Ovary (tissue), 9 donors: ENCODE data around the gene CPTP. TPM values are rescaled to one million over a fixed set of nuclear protein-coding genes. Genes with fewer than 3 reads are reported as not detected.
"Not testable (repeated sequence)": the region's sequence is repeated elsewhere in the genome, so short reads cannot be mapped to it uniquely, and the experiment has no call there.

ENCODE experiments used
- DNase-seq, 5 donors: peaks; one replicate each; pipeline ENCODE4 v3.0.0-alpha.2; 2019 to 2020
- H3K27ac ChIP-seq, 2 donors: fragments of 200-600 bp; one replicate each; pipeline versions ENCODE4 v1.5.1 to v1.8.0; 2019 to 2022
- H3K27me3 ChIP-seq: fragments of 200-600 bp; one replicate; pipeline ENCODE4 v1.8.0; 2022
- H3K36me3 ChIP-seq: fragments of 200-600 bp; sonication (generic); one replicate; pipeline ENCODE4 v1.5.1; 2019
- H3K4me1 ChIP-seq: one replicate; pipeline ENCODE4 v1.8.1; 2013; ENCODE audit warnings: mild to moderate bottlenecking, moderate library complexity; ENCODE audit not compliant: insufficient read depth
- H3K4me3 ChIP-seq: fragments of 200-600 bp; sonication (generic); one replicate; pipeline ENCODE4 v1.5.1; 2017
- H3K9me3 ChIP-seq, 2 donors: fragments of 200-600 bp in 1 of 2; sonication (generic) in 1 of 2; one replicate each; pipeline versions ENCODE4 v1.5.1 to v1.8.1; 2013 to 2019; ENCODE audit warnings: mild to moderate bottlenecking in 1 of 2, moderate library complexity in 1 of 2
- EP300 ChIP-seq: sonication (generic); formaldehyde crosslinking; IDR thresholded peaks from one replicate; pipeline ENCODE4 v1.6.1; 2017; ENCODE audit warnings: antibody characterized with exemption
- POLR2A ChIP-seq: fragments of 450-650 bp; IDR thresholded peaks from one replicate; pipeline ENCODE4 v1.6.1; 2017; ENCODE audit warnings: antibody characterized with exemption, mild to moderate bottlenecking, moderate library complexity
- WGBS, 3 donors: extraction: QIAGEN DNeasy Blood & Tissue Kit in 1 of 3; methylation state at CpG; one replicate each; pipeline versions ENCODE4 v1.1.5 to v1.1.7; 2013 to 2017; 5-methylcytosine and 5-hydroxymethylcytosine counted together
- intact Hi-C, 4 donors: fragments of 100-400 bp; cut with DNase I; formaldehyde crosslinking; loops; one replicate each; pipeline versions ENCODE4 v1.11.0 to v1.15.1; 2022 to 2023
- polyA plus RNA-seq, 2 donors: library from polyadenylated mRNA; stranded (reverse); fragments of 200-250 nt in 1 of 2; fragments of 350-450 nt in 1 of 2; fragmentation: Illumina TruSeq in 1 of 2; extraction: RNeasy Lipid Tissue Mini Kit (QIAGEN cat#74804) in 1 of 2; gene quantifications; one replicate each; pipeline ENCODE4 v1.2.3, GENCODE V29; 2013 to 2014
- total RNA-seq, 7 donors: library from RNA; depleted of rRNA in 2 of 7; stranded (reverse); fragments of >200 nt in 2 of 7; fragmentation: NEBNext Ultra II Directional in 3 of 7; extraction: Animal tissue kit (Norgen Biotek cat#: 25700) in 3 of 7; gene quantifications; one replicate each; pipeline versions ENCODE4 v1.1.0 to v1.2.4, GENCODE V29; 2016 to 2023
- TF ChIP-seq, protein P1 (sequence below), 3 donors: fragments of 450-650 bp in 2 of 3; fragments of 200-600 bp in 1 of 3; IDR thresholded peaks; one replicate each; pipeline versions ENCODE4 v1.5.1 to v1.8.0; 2016 to 2022; ENCODE audit warnings: antibody characterized with exemption in 3 of 3, mild to moderate bottlenecking in 1 of 3
- donor health status: DM: no; HTN: no; CAD: no; lungs with moderate emphysema.
- donor health status: DM: no; HTN: no; CAD: no.
- donor health status: Bipolar disorder and iron deficiency.
- donor health status: DM: yes; HTN: yes; CAD: no.
- donor health status: DM: no; HTN: no; CAD: no.
- donor health status: DM: yes; HTN: yes; CAD: no.

The CPTP gene
- total and polyA plus RNA-seq, 9 donors, result 2.4 to 21.0 (median 14.8) TPM

DNA sequence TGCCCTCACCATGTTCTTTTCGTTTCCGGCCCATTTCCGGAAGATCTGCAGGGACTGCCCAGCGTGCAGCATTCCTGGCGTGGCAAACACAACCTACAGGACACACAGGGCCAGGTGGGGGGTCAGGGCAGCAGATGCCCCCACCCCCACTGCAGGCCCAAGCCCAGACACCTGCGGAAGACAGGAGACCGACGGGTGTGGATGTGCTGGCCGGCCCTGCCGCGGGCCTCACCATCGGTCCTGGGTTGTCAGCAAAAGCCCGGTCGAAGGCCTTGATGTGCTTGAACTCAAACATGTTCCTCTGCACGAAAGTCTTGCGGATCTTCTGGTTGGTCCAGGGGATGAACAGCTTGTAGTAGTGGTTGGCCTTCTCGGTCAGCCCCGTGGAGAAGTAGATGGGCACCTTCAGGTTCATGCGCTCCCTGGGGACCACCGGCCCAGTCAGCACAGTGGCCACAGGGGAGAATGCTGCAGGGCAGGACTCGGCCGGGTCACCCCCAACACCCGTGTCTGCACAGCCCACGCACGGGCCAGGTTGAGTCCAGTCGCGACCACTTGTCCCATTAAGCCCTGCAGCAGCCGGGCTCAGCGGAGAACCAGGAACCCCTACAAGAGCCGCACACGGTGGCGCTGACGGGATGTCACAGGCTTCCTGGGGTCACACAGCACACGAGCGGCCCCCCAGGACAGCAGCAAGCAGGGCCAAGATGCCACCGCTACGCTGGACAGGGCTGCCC is 10.9 kb upstream of the CPTP start:
- Histone ChIP-seq H3K4me3 (no peak overlapping the region), H3K36me3 (no peaks in the 10 kb centered on the region), H3K27ac (no peak overlapping the region), H3K27me3 (no peaks in the 10 kb centered on the region), H3K9me3 (no peaks in the 10 kb centered on the region), H3K4me1 (peaks cover 10% of the 10 kb centered on the region)
- WGBS, 3 donors, result 82 to 89% (median 83%) methylated on average over 37 of the region's 37 CpGs
- intact Hi-C loops, result loop anchor here in 1 of 4 donors (10.0 kb wide), 1 partner anchor 191 kb away; no protein-coding TSS in a partner anchor
- no peak for DNase-seq
- TF ChIP-seq POLR2A (no peak), EP300 (no peak)
- TF ChIP-seq, protein P1, sequence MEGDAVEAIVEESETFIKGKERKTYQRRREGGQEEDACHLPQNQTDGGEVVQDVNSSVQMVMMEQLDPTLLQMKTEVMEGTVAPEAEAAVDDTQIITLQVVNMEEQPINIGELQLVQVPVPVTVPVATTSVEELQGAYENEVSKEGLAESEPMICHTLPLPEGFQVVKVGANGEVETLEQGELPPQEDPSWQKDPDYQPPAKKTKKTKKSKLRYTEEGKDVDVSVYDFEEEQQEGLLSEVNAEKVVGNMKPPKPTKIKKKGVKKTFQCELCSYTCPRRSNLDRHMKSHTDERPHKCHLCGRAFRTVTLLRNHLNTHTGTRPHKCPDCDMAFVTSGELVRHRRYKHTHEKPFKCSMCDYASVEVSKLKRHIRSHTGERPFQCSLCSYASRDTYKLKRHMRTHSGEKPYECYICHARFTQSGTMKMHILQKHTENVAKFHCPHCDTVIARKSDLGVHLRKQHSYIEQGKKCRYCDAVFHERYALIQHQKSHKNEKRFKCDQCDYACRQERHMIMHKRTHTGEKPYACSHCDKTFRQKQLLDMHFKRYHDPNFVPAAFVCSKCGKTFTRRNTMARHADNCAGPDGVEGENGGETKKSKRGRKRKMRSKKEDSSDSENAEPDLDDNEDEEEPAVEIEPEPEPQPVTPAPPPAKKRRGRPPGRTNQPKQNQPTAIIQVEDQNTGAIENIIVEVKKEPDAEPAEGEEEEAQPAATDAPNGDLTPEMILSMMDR (IDR thresholded peaks at IDR 0.05), result no peak

GRCh38 chr1:1314237-1314586 is 10.4 kb upstream of the CPTP start:
- peaks cover 9% of the 10 kb centered on the region for H3K4me1 ChIP-seq
- DNase-seq, result no peak
- no peak overlapping the region for H3K4me3 ChIP-seq
- intact Hi-C loops, result loop anchor here in 1 of 4 donors (10.0 kb wide), 1 partner anchor 191 kb away; no protein-coding TSS in a partner anchor
- TF ChIP-seq POLR2A (no peak), EP300 (no peak)
- TF ChIP-seq, protein P1 (IDR thresholded peaks at IDR 0.05), result no peak
- H3K27ac ChIP-seq, result no peak overlapping the region
- H3K9me3 ChIP-seq, result no peaks in the 10 kb centered on the region
- 93 to 95% (median 95%) methylated on average over 15 of the region's 15 CpGs for WGBS, 3 donors
- H3K27me3 ChIP-seq, result no peaks in the 10 kb centered on the region
- no peaks in the 10 kb centered on the region for H3K36me3 ChIP-seq

DNA sequence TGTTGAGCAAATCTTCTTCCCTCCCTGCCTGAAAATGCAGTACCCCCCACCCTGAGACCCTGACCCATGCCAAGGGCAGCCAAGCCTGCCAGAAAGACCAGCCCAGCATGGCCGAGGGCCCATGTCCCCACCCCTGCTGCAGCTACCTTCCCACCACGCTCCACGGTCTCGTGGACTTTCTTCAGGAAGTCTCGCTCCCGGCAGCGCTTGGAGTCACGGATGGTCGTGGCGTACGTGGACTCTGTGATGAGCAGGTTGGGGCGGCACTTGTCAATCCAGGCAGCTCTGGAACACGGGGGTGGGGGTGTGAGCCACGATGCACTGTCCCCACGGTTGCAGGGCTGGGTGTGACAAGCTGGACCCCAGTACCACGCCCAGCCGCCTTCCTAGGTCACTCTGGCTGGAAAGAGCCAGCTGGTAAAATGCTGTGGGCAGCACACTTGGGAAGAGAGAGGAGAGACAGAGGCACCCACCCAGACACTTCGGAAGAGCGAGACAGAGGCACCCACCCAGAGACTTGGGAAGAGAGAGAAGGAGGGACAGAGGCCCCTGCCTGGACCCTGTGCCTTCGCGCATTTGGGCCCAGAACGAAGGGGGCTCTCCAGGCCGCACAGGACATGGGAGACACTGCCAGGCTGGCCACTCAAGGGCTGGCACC is 9.8 kb upstream of the CPTP start:
- intact Hi-C loops, result loop anchor here in 1 of 4 donors (10.0 kb wide), 1 partner anchor 190 kb away; no protein-coding TSS in a partner anchor
- peaks cover 6% of the 10 kb centered on the region for H3K4me1 ChIP-seq

GRCh38 chr1:1315435-1315954 is 9.1 kb upstream of the CPTP start:
- intact Hi-C loops, result loop anchor here in 1 of 4 donors (10.0 kb wide), 1 partner anchor 189 kb away; no protein-coding TSS in a partner anchor
- H3K27me3 ChIP-seq, result no peaks in the 10 kb centered on the region
- no peaks in the 10 kb centered on the region for H3K36me3 ChIP-seq
- whole genome bisulfite sequencing, 3 donors, result 52 to 54% (median 53%) methylated on average over 22 to 26 of the region's 26 CpGs
- TF ChIP-seq EP300, result no peak
- TF ChIP-seq, protein P1 (IDR thresholded peaks at IDR 0.05), result no peak
- no peak for TF ChIP-seq POLR2A
- H3K27ac ChIP-seq, result no peak overlapping the region
- no peaks in the 10 kb centered on the region for H3K9me3 ChIP-seq
- peaks cover 6% of the 10 kb centered on the region for H3K4me1 ChIP-seq
- no peak overlapping the region for H3K4me3 ChIP-seq
- no peak for DNase-seq

More for the DNA sequence above, 9.8 kb upstream of the CPTP start:
- TF ChIP-seq POLR2A, result no peak
- TF ChIP-seq, protein P1 (IDR thresholded peaks at IDR 0.05), result no peak
- no peak for TF ChIP-seq EP300
- DNase-seq, result no peak
- no peaks in the 10 kb centered on the region for H3K36me3 ChIP-seq
- WGBS, 3 donors, result 85 to 90% (median 88%) methylated on average over 23 of the region's 23 CpGs
- no peak overlapping the region for H3K4me3 ChIP-seq
- H3K27ac ChIP-seq, result no peak overlapping the region
- no peaks in the 10 kb centered on the region for H3K27me3 ChIP-seq
- no peaks in the 10 kb centered on the region for H3K9me3 ChIP-seq

GRCh38 chr1:1316199-1316598 is 8.4 kb upstream of the CPTP start:
- DNase-seq, H3K27me3 ChIP-seq, H3K4me3 ChIP-seq, H3K27ac ChIP-seq, H3K4me1 ChIP-seq, H3K9me3 ChIP-seq, H3K36me3 ChIP-seq: not testable (repeated sequence)
- WGBS, 3 donors, result 87 to 90% (median 89%) methylated on average over 8 of the region's 8 CpGs
- intact Hi-C loops, result loop anchor here in 1 of 4 donors (10.0 kb wide), 1 partner anchor 189 kb away; no protein-coding TSS in a partner anchor
